PFSK-1 (cell line): ENCODE measurements around the gene GRXCR2.

Source experiments
- FOXP2 ChIP-seq: optimal IDR thresholded peaks from 2 replicates; pipeline ENCODE3; 2011; ENCODE audit warnings: borderline replicate concordance, control low read depth, inconsistent platforms; ENCODE audit not compliant: insufficient read depth; ENCODE audit errors: extremely low read length, extremely low read depth
- POLR2AphosphoS5 ChIP-seq: IDR thresholded peaks from 2 replicates; pipeline ENCODE4 v1.6.1; 2012; ENCODE audit warnings: low read depth, mild to moderate bottlenecking, control low read depth, low read length, moderate library complexity
- SIN3A ChIP-seq: IDR thresholded peaks from 2 replicates; pipeline ENCODE4 v1.6.1; 2012; ENCODE audit warnings: mild to moderate bottlenecking, low read length, moderate library complexity, borderline replicate concordance; ENCODE audit not compliant: insufficient read depth
- TAF1 ChIP-seq: IDR thresholded peaks from 2 replicates; pipeline ENCODE4 v1.6.1; 2012; ENCODE audit warnings: low read length, control low read depth, borderline replicate concordance; ENCODE audit not compliant: insufficient read depth
- TF ChIP-seq, protein P1 (sequence below), 2 experiments: IDR thresholded peaks; 2 replicates each; pipeline versions ENCODE4 v1.6.1 to v1.8.0; 2011 to 2012; ENCODE audit warnings: low read depth in 2 of 2, low read length in 2 of 2, control low read depth in 1 of 2, inconsistent platforms in 1 of 2, mild to moderate bottlenecking in 1 of 2, moderate library complexity in 1 of 2; ENCODE audit not compliant: insufficient read depth in 1 of 2

Gene GRXCR2

DNA sequence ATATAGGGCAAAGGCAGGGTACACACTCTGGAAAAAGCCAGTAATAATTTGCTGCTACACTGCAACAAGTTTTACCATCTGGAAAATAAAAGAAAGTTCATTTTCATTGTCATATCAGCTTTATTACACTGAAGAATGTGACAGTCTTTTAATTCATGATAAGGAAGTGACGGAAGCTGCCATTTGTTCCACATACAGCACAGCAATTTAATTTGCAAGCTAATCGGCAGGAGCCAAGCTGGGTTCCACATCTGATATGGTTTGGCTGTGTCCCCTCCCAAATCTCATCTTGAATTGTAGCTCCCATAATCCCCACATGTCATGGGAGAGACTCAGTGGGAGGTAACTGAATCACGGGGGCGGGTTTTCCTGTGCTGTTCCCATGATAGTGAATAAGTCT is 54.2 kb downstream of the GRXCR2 start:
- TF ChIP-seq, protein P1, sequence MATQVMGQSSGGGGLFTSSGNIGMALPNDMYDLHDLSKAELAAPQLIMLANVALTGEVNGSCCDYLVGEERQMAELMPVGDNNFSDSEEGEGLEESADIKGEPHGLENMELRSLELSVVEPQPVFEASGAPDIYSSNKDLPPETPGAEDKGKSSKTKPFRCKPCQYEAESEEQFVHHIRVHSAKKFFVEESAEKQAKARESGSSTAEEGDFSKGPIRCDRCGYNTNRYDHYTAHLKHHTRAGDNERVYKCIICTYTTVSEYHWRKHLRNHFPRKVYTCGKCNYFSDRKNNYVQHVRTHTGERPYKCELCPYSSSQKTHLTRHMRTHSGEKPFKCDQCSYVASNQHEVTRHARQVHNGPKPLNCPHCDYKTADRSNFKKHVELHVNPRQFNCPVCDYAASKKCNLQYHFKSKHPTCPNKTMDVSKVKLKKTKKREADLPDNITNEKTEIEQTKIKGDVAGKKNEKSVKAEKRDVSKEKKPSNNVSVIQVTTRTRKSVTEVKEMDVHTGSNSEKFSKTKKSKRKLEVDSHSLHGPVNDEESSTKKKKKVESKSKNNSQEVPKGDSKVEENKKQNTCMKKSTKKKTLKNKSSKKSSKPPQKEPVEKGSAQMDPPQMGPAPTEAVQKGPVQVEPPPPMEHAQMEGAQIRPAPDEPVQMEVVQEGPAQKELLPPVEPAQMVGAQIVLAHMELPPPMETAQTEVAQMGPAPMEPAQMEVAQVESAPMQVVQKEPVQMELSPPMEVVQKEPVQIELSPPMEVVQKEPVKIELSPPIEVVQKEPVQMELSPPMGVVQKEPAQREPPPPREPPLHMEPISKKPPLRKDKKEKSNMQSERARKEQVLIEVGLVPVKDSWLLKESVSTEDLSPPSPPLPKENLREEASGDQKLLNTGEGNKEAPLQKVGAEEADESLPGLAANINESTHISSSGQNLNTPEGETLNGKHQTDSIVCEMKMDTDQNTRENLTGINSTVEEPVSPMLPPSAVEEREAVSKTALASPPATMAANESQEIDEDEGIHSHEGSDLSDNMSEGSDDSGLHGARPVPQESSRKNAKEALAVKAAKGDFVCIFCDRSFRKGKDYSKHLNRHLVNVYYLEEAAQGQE (IDR thresholded peaks at IDR 0.05; ENCODE audit: insufficient read depth in 1 of 2, low read depth in 2 of 2, low read length in 2 of 2), result no peak
- TF ChIP-seq TAF1, result no peak
- TF ChIP-seq SIN3A, result no peak
- no peak for TF ChIP-seq POLR2AphosphoS5
- no peak for TF ChIP-seq FOXP2

DNA sequence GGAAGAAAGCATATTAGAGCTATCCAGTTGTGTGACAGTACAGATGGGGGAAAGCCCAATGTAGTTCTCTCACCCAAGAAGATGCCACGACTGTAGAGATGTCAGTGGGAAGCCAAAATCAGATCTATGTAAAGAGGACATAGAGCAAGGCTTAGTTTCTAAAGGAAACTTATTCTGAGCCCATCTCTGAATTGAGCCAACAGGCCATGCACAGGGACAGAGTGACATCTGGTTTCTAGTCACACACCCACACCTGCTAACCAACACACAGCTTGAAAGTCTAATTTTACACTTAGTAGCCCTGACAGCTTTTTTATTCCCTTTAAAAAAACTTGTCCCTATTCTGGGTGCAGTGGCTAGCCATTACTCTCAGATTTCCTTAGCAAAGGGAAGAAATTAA is 59.9 kb downstream of the GRXCR2 start:
- TF ChIP-seq POLR2AphosphoS5 (no peak), SIN3A (no peak), FOXP2 (no peak), TAF1 (no peak)
- TF ChIP-seq, protein P1 (IDR thresholded peaks at IDR 0.05; ENCODE audit: insufficient read depth in 1 of 2, low read depth in 2 of 2, low read length in 2 of 2), result no peak

DNA sequence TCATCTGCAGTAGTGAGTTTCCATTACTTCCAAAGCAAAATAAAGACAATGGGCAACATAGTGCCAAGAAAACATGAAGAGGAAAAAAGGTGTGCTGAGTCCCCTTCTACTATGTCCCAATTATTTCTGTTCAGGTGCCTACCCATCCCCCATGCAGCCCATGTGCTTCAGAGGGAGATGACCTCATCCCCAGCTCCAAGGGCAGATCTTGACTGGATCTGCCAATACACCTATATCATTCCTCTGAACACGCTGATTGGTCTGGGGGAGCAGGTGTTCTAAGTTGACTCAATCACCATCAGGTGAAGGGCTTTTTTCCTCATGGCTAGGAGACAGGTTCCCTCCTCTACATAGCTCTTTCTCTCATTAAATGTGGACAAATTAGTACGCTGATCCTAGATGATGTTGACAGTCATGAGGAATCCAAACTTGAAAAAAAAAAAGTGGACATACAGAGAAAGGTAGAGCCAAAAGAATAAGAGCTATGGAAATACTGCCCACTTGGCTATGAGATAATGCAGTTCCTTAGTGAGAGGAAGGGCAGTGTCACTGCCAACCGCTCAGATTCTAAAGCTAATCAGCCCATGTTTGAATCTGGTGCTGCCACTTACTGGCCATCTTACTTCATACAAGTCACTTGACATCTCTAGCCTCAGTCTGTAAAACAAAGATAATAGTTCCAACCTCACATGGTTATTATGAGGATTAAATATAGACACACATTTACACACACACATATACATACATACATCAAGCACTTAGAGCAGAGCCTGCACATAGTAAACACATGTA is 60.8 kb downstream of the GRXCR2 start:
- TF ChIP-seq POLR2AphosphoS5 (no peak), SIN3A (no peak), TAF1 (no peak), FOXP2 (no peak)
- TF ChIP-seq, protein P1 (IDR thresholded peaks at IDR 0.05; ENCODE audit: insufficient read depth in 1 of 2, low read depth in 2 of 2, low read length in 2 of 2), result no peak
